Hepatocyte (in vitro differentiated cells): Measurements from ENCODE around the gene KRT37. TPM values are rescaled to one million over a fixed set of nuclear protein-coding genes. Genes with fewer than 3 reads are reported as not detected.

Experiments
- DNase-seq: peaks from one replicate; pipeline ENCODE4 v3.0.0-alpha.2; 2016; ENCODE audit warnings: low spot score
- H2AFZ ChIP-seq: fragments of 200-600 bp; sonication (generic); 2 replicates; pipeline ENCODE4 v1.6.0; 2016; ENCODE audit warnings: antibody characterized with exemption, mild to moderate bottlenecking
- H3K27ac ChIP-seq: fragments of 200-600 bp; sonication (generic); 2 replicates; pipeline ENCODE4 v1.5.1; 2016; ENCODE audit warnings: mild to moderate bottlenecking
- H3K27me3 ChIP-seq: fragments of 200-600 bp; sonication (generic); 2 replicates; pipeline ENCODE4 v1.6.1; 2016
- H3K36me3 ChIP-seq: fragments of 200-600 bp; sonication (generic); replicated peaks from 2 replicates; pipeline ENCODE4 v1.5.1; 2016; ENCODE audit warnings: low read depth; ENCODE audit not compliant: insufficient read depth
- H3K4me1 ChIP-seq: fragments of 200-600 bp; sonication (generic); 2 replicates; pipeline ENCODE4 v1.5.1; 2016; ENCODE audit warnings: mild to moderate bottlenecking, moderate library complexity; ENCODE audit not compliant: insufficient read depth
- H3K4me2 ChIP-seq: fragments of 200-600 bp; sonication (generic); 2 replicates; pipeline ENCODE4 v1.6.0; 2016
- H3K4me3 ChIP-seq: fragments of 200-600 bp; sonication (generic); 2 replicates; pipeline ENCODE4 v1.5.1; 2016; ENCODE audit warnings: mild to moderate bottlenecking
- H3K79me2 ChIP-seq: fragments of 200-600 bp; sonication (generic); 2 replicates; pipeline ENCODE4 v1.6.0; 2017; ENCODE audit warnings: mild to moderate bottlenecking
- H3K9me2 ChIP-seq: fragments of 200-600 bp; sonication (generic); replicated peaks from 2 replicates; pipeline ENCODE4 v1.6.0; 2017; ENCODE audit warnings: mild to moderate bottlenecking; ENCODE audit not compliant: insufficient read depth
- H3K9me3 ChIP-seq: fragments of 200-600 bp; sonication (generic); 2 replicates; pipeline ENCODE4 v1.5.1; 2016; ENCODE audit warnings: low read depth, mild to moderate bottlenecking
- H4K20me1 ChIP-seq: fragments of 200-600 bp; sonication (generic); 2 replicates; pipeline ENCODE4 v1.6.0; 2016; ENCODE audit warnings: mild to moderate bottlenecking; ENCODE audit not compliant: insufficient read depth, poor library complexity, severe bottlenecking
- CTCF ChIP-seq: fragments of 200-600 bp; sonication (generic); IDR thresholded peaks from 2 replicates; pipeline ENCODE4 v1.5.1; 2016; ENCODE audit warnings: antibody characterized with exemption, mild to moderate bottlenecking; ENCODE audit not compliant: poor library complexity
- EZH2 ChIP-seq: fragments of 200-600 bp; sonication (generic); IDR thresholded peaks from 2 replicates; pipeline ENCODE4 v1.6.1; 2016; ENCODE audit warnings: antibody characterized with exemption, mild to moderate bottlenecking, borderline replicate concordance
- EZH2phosphoT487 ChIP-seq: fragments of 200-600 bp; sonication (generic); IDR thresholded peaks from one replicate; pipeline ENCODE4 v1.6.1; 2018; ENCODE audit warnings: antibody characterized with exemption, mild to moderate bottlenecking, low read depth, moderate library complexity; ENCODE audit not compliant: unreplicated experiment, severe bottlenecking
- WGBS: methylation state at CpG from one replicate; pipeline ENCODE4 v1.1.6; 2016; ENCODE audit warnings: low lambda C conversion rate; ENCODE audit errors: missing lambda C conversion rate; 5-methylcytosine and 5-hydroxymethylcytosine counted together
- polyA plus RNA-seq: library from polyadenylated mRNA; unstranded; fragments of >200 nt; fragmentation: Nextera tagmentation; extraction: Ambion mirVana; gene quantifications from 2 replicates; pipeline ENCODE4 v1.2.1, GENCODE V29; 2016
- total RNA-seq: library from RNA; depleted of rRNA; stranded (reverse); fragments of >200 nt; gene quantifications from 2 replicates; pipeline ENCODE4 v1.2.3, GENCODE V29; 2014

KRT37 gene
- total and polyA plus RNA-seq, 2 experiments from 2014 or later, result not detected

- H3K4me3 ChIP-seq, result no peak overlapping the region
- H4K20me1 ChIP-seq, result no peaks in the 10 kb centered on the region
- no peak overlapping the region for H3K27ac ChIP-seq
- H3K9me2 ChIP-seq, result no peaks in the 10 kb centered on the region
- no peak overlapping the region for H2AFZ ChIP-seq
- H3K4me1 ChIP-seq, result peaks cover 13% of the 10 kb centered on the region
- H3K9me3 ChIP-seq, result no peaks in the 10 kb centered on the region
- no peaks in the 10 kb centered on the region for H3K79me2 ChIP-seq
- no peak for DNase-seq
- H3K4me2 ChIP-seq, result no peak overlapping the region
- no peak for TF ChIP-seq EZH2
- no peak for TF ChIP-seq CTCF
- TF ChIP-seq EZH2phosphoT487, result no peak
- H3K27me3 ChIP-seq, result no peaks in the 10 kb centered on the region
- H3K36me3 ChIP-seq, result no peaks in the 10 kb centered on the region
- 74% methylated on average over 5 of the region's 5 CpGs for WGBS
Observed at GRCh38 chr17:41413353-41413957, 10.9 kb downstream of the KRT37 start.

GRCh38 chr17:41411072-41411840 lies 13.1 kb downstream of the KRT37 start:
- no peak for DNase-seq
- WGBS, result 97% methylated on average over 20 of the region's 20 CpGs
- peaks cover 3% of the 10 kb centered on the region for H3K4me1 ChIP-seq
- no peaks in the 10 kb centered on the region for H3K9me3 ChIP-seq
- H3K9me2 ChIP-seq, result no peaks in the 10 kb centered on the region
- H3K27ac ChIP-seq, result no peak overlapping the region
- H3K79me2 ChIP-seq, result no peaks in the 10 kb centered on the region
- TF ChIP-seq EZH2 (no peak), EZH2phosphoT487 (no peak)
- no peak overlapping the region for H3K4me2 ChIP-seq
- no peaks in the 10 kb centered on the region for H4K20me1 ChIP-seq
- H2AFZ ChIP-seq, result no peak overlapping the region
- no peaks in the 10 kb centered on the region for H3K36me3 ChIP-seq
- H3K27me3 ChIP-seq, result no peaks in the 10 kb centered on the region
- no peak overlapping the region for H3K4me3 ChIP-seq

GRCh38 chr17:41407226-41407625 lies 17.2 kb downstream of the KRT37 start:
- no peaks in the 10 kb centered on the region for H4K20me1 ChIP-seq
- DNase-seq, result no peak
- H3K4me2 ChIP-seq, result no peak overlapping the region
- no peak overlapping the region for H2AFZ ChIP-seq
- no peak overlapping the region for H3K27ac ChIP-seq
- no peaks in the 10 kb centered on the region for H3K9me3 ChIP-seq
- no peak for TF ChIP-seq EZH2
- TF ChIP-seq CTCF, result no peak
- no peak for TF ChIP-seq EZH2phosphoT487
- 96% methylated on average over 10 of the region's 10 CpGs for WGBS
- H3K27me3 ChIP-seq, result no peaks in the 10 kb centered on the region
- peaks cover 6% of the 10 kb centered on the region for H3K4me1 ChIP-seq
- H3K36me3 ChIP-seq, result no peaks in the 10 kb centered on the region
- H3K4me3 ChIP-seq, result no peak overlapping the region
- no peaks in the 10 kb centered on the region for H3K9me2 ChIP-seq
- H3K79me2 ChIP-seq, result no peaks in the 10 kb centered on the region

- Histone ChIP-seq H3K4me2 (no peak overlapping the region), H3K27me3 (no peaks in the 10 kb centered on the region), H2AFZ (no peak overlapping the region), H3K4me3 (no peak overlapping the region), H3K27ac (no peak overlapping the region), H3K4me1 (peaks cover 6% of the 10 kb centered on the region), H3K9me3 (no peaks in the 10 kb centered on the region), H4K20me1 (no peaks in the 10 kb centered on the region), H3K79me2 (no peaks in the 10 kb centered on the region), H3K36me3 (no peaks in the 10 kb centered on the region), H3K9me2 (no peaks in the 10 kb centered on the region)
- no peak for DNase-seq
- 67% methylated on average over 5 of the region's 5 CpGs for WGBS
- TF ChIP-seq CTCF, result peak; percentile 18
- TF ChIP-seq EZH2phosphoT487, result no peak
Observed at GRCh38 chr17:41406205-41406604, 18.2 kb downstream of the KRT37 start.
